Liver (tissue), 9 donors: Measurements from ENCODE around the gene YPEL4. TPM values are rescaled to one million over a fixed set of nuclear protein-coding genes. Genes with fewer than 3 reads are reported as not detected.
A peak's percentile ranks its signal among the peaks of the same experiment; 100 is the strongest.

Experiments used
- DNase-seq: peaks from one replicate; pipeline ENCODE4 v3.0.0-alpha.2; 2017; ENCODE audit warnings: low spot score
- H3K27ac ChIP-seq, 2 donors: one replicate each; pipeline ENCODE4 v1.7.0; 2013; ENCODE audit warnings: inconsistent platforms in 2 of 2, low read length in 2 of 2, control low read depth in 1 of 2, low read depth in 1 of 2, mild to moderate bottlenecking in 1 of 2
- H3K27me3 ChIP-seq, 4 donors: one replicate each; pipeline versions ENCODE4 v1.6.1 to v1.7.0; 2013; ENCODE audit warnings: low read length in 3 of 4, inconsistent platforms in 1 of 4, mild to moderate bottlenecking in 1 of 4, moderate library complexity in 1 of 4; ENCODE audit not compliant: control insufficient read depth in 4 of 4, insufficient read depth in 4 of 4
- H3K36me3 ChIP-seq, 4 donors: one replicate each; pipeline versions ENCODE4 v1.6.1 to v1.7.0; 2013; ENCODE audit warnings: low read length in 3 of 4, mild to moderate bottlenecking in 3 of 4, low read depth in 1 of 4, moderate library complexity in 1 of 4; ENCODE audit not compliant: control insufficient read depth in 4 of 4, insufficient read depth in 3 of 4
- H3K4me1 ChIP-seq, 4 donors: one replicate each; pipeline versions ENCODE4 v1.6.1 to v1.7.0; 2013; ENCODE audit warnings: low read length in 3 of 4, mild to moderate bottlenecking in 3 of 4, moderate library complexity in 1 of 4; ENCODE audit not compliant: control insufficient read depth in 4 of 4, insufficient read depth in 4 of 4
- H3K4me3 ChIP-seq, 3 donors: one replicate each; pipeline versions ENCODE4 v1.6.1 to v1.7.0; 2013; ENCODE audit warnings: low read length in 3 of 3, control low read depth in 1 of 3, low read depth in 1 of 3, mild to moderate bottlenecking in 1 of 3
- H3K9ac ChIP-seq, 2 donors: one replicate each; pipeline ENCODE4 v1.7.0; 2013; ENCODE audit warnings: low read length in 2 of 2, mild to moderate bottlenecking in 2 of 2, moderate library complexity in 2 of 2, control low read depth in 1 of 2, low read depth in 1 of 2
- H3K9me3 ChIP-seq, 4 donors: one replicate each; pipeline versions ENCODE4 v1.6.1 to v1.7.0; 2013; ENCODE audit warnings: low read length in 3 of 4; ENCODE audit not compliant: control insufficient read depth in 4 of 4
- EGR1 ChIP-seq, 2 donors: IDR thresholded peaks; 2 replicates each; pipeline ENCODE4 v1.6.1; 2016 to 2018; ENCODE audit warnings: antibody characterized with exemption in 2 of 2, low read depth in 2 of 2
- FOXA1 ChIP-seq: IDR thresholded peaks from 2 replicates; pipeline ENCODE4 v1.6.1; 2016; ENCODE audit warnings: antibody characterized with exemption
- FOXA2 ChIP-seq: IDR thresholded peaks from 2 replicates; pipeline ENCODE4 v1.6.1; 2016; ENCODE audit warnings: antibody characterized with exemption
- GABPA ChIP-seq, 2 donors: IDR thresholded peaks in 1 of 2; conservative IDR thresholded peaks in 1 of 2; 2 replicates each; pipeline ENCODE4 v1.6.1; 2016; ENCODE audit warnings: antibody characterized with exemption in 2 of 2, mild to moderate bottlenecking in 1 of 2, moderate library complexity in 1 of 2
- HNF4A ChIP-seq, 2 donors: conservative IDR thresholded peaks; 2 replicates each; pipeline ENCODE4 v1.6.1; 2016; ENCODE audit warnings: antibody characterized with exemption in 2 of 2, mild to moderate bottlenecking in 2 of 2
- HNF4G ChIP-seq: IDR thresholded peaks from 2 replicates; pipeline ENCODE4 v1.6.1; 2016; ENCODE audit warnings: antibody characterized with exemption
- JUND ChIP-seq, 2 donors: IDR thresholded peaks; 2 replicates each; pipeline ENCODE4 v1.6.1; 2016; ENCODE audit warnings: antibody characterized with exemption in 2 of 2
- NR2F2 ChIP-seq: IDR thresholded peaks from 2 replicates; pipeline ENCODE4 v1.6.1; 2016; ENCODE audit warnings: antibody characterized with exemption
- RAD21 ChIP-seq, 2 donors: IDR thresholded peaks; 2 replicates each; pipeline ENCODE4 v1.6.1; 2016; ENCODE audit warnings: antibody characterized with exemption in 2 of 2, mild to moderate bottlenecking in 2 of 2
- RXRA ChIP-seq, 2 donors: IDR thresholded peaks; 2 replicates each; pipeline ENCODE4 v1.6.1; 2017 to 2018; ENCODE audit warnings: antibody characterized with exemption in 2 of 2, mild to moderate bottlenecking in 1 of 2
- SP1 ChIP-seq: IDR thresholded peaks from 2 replicates; pipeline ENCODE4 v1.6.1; 2018; ENCODE audit warnings: antibody characterized with exemption, mild to moderate bottlenecking
- TAF1 ChIP-seq: conservative IDR thresholded peaks from 2 replicates; pipeline ENCODE4 v1.6.1; 2016; ENCODE audit warnings: antibody characterized with exemption, mild to moderate bottlenecking
- YY1 ChIP-seq: IDR thresholded peaks from 2 replicates; pipeline ENCODE4 v1.6.1; 2016; ENCODE audit warnings: antibody characterized with exemption, mild to moderate bottlenecking
- WGBS: extraction: QIAGEN DNeasy Blood & Tissue Kit; methylation state at CpG from one replicate; pipeline ENCODE4 v1.1.7; 2013; 5-methylcytosine and 5-hydroxymethylcytosine counted together
- polyA plus RNA-seq, 2 donors: library from polyadenylated mRNA; stranded (reverse) in 1 of 2; unstranded in 1 of 2; fragments of 200-250 nt in 1 of 2; fragments of >200 nt in 1 of 2; fragmentation: Nextera tagmentation in 1 of 2; extraction: Ambion mirVana in 1 of 2; gene quantifications; one replicate each; pipeline versions ENCODE4 v1.2.1 to v1.2.3, GENCODE V29; 2013 to 2015
- total RNA-seq, 2 donors: library from RNA; depleted of rRNA; stranded (reverse); fragments of >200 nt; gene quantifications; one replicate each; pipeline ENCODE4 v1.2.3, GENCODE V29; 2014
- TF ChIP-seq, protein P1 (sequence below): fragments of 150-350 bp; IDR thresholded peaks from 2 replicates; pipeline ENCODE4 v1.5.1; 2017; ENCODE audit warnings: improper control_type of control experiment, low read depth, low read length; ENCODE audit not compliant: missing input control
- TF ChIP-seq, protein P2 (sequence below): IDR thresholded peaks from 2 replicates; pipeline ENCODE4 v1.6.1; 2016; ENCODE audit warnings: antibody characterized with exemption
- TF ChIP-seq, protein P3 (sequence below): IDR thresholded peaks from 2 replicates; pipeline ENCODE4 v1.6.1; 2016; ENCODE audit warnings: antibody characterized with exemption
- TF ChIP-seq, protein P4 (sequence below): IDR thresholded peaks from 2 replicates; pipeline ENCODE4 v1.6.1; 2016; ENCODE audit warnings: antibody characterized with exemption, mild to moderate bottlenecking
- TF ChIP-seq, protein P5 (sequence below): IDR thresholded peaks from 2 replicates; pipeline ENCODE4 v1.6.1; 2016; ENCODE audit warnings: antibody characterized with exemption
- donor health status: healthy.
- donor health status: healthy.
- donor health status: healthy.
- donor health status: healthy.
- donor health status: healthy.

The YPEL4 gene
- total and polyA plus RNA-seq, 4 donors: 0.08 to 19.9 (median 0.22) TPM

DNA sequence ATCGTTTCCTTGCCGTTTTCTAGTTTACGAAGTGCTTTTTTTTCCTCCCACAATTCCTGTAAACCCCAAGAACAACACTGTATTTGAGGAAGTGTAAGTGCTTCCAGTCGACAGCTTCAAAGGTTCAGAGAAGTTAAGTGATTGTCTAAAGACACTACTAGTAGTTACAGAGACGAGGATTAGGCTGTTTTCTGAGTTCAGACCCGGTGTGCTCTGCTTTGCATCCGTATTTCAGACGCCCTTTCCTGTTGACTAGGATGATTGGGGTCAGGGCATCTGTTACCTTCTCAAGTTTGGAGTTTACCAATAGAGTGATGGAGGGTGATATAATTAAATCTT is 8.3 kb upstream of the YPEL4 start:
- H3K4me3 ChIP-seq: peak overlapping the region; percentile 83 to 100 (median 87)
- H3K9me3 ChIP-seq: no peaks in the 10 kb centered on the region
- peaks cover 9 to 25% (median 16%) of the 10 kb centered on the region in 4 donors for H3K36me3 ChIP-seq
- peaks cover 3 to 17% (median 8%) of the 10 kb centered on the region in 4 donors for H3K4me1 ChIP-seq
- WGBS: 1% methylated on average over 8 of the region's 8 CpGs
- TF ChIP-seq RAD21 (IDR thresholded peaks at IDR 0.05) (no peak), HNF4G (no peak), SP1 (no peak), HNF4A (conservative IDR thresholded peaks at IDR 0.05) (no peak), TAF1 (no peak), JUND (IDR thresholded peaks at IDR 0.05) (no peak), NR2F2 (no peak), FOXA1 (no peak), GABPA (IDR thresholded peaks at IDR 0.05 in 1 of 2, conservative IDR thresholded peaks at IDR 0.05 in 1 of 2) (no peak), YY1 (no peak), FOXA2 (no peak), EGR1 (IDR thresholded peaks at IDR 0.05; ENCODE audit: low read depth in 2 of 2) (no peak), RXRA (IDR thresholded peaks at IDR 0.05) (no peak)
- TF ChIP-seq, protein P1, sequence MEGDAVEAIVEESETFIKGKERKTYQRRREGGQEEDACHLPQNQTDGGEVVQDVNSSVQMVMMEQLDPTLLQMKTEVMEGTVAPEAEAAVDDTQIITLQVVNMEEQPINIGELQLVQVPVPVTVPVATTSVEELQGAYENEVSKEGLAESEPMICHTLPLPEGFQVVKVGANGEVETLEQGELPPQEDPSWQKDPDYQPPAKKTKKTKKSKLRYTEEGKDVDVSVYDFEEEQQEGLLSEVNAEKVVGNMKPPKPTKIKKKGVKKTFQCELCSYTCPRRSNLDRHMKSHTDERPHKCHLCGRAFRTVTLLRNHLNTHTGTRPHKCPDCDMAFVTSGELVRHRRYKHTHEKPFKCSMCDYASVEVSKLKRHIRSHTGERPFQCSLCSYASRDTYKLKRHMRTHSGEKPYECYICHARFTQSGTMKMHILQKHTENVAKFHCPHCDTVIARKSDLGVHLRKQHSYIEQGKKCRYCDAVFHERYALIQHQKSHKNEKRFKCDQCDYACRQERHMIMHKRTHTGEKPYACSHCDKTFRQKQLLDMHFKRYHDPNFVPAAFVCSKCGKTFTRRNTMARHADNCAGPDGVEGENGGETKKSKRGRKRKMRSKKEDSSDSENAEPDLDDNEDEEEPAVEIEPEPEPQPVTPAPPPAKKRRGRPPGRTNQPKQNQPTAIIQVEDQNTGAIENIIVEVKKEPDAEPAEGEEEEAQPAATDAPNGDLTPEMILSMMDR: no peak
- TF ChIP-seq, protein P2, sequence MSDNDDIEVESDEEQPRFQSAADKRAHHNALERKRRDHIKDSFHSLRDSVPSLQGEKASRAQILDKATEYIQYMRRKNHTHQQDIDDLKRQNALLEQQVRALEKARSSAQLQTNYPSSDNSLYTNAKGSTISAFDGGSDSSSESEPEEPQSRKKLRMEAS: no peak
- TF ChIP-seq, protein P3, sequence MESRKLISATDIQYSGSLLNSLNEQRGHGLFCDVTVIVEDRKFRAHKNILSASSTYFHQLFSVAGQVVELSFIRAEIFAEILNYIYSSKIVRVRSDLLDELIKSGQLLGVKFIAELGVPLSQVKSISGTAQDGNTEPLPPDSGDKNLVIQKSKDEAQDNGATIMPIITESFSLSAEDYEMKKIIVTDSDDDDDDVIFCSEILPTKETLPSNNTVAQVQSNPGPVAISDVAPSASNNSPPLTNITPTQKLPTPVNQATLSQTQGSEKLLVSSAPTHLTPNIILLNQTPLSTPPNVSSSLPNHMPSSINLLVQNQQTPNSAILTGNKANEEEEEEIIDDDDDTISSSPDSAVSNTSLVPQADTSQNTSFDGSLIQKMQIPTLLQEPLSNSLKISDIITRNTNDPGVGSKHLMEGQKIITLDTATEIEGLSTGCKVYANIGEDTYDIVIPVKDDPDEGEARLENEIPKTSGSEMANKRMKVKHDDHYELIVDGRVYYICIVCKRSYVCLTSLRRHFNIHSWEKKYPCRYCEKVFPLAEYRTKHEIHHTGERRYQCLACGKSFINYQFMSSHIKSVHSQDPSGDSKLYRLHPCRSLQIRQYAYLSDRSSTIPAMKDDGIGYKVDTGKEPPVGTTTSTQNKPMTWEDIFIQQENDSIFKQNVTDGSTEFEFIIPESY: no peak
- TF ChIP-seq, protein P4, sequence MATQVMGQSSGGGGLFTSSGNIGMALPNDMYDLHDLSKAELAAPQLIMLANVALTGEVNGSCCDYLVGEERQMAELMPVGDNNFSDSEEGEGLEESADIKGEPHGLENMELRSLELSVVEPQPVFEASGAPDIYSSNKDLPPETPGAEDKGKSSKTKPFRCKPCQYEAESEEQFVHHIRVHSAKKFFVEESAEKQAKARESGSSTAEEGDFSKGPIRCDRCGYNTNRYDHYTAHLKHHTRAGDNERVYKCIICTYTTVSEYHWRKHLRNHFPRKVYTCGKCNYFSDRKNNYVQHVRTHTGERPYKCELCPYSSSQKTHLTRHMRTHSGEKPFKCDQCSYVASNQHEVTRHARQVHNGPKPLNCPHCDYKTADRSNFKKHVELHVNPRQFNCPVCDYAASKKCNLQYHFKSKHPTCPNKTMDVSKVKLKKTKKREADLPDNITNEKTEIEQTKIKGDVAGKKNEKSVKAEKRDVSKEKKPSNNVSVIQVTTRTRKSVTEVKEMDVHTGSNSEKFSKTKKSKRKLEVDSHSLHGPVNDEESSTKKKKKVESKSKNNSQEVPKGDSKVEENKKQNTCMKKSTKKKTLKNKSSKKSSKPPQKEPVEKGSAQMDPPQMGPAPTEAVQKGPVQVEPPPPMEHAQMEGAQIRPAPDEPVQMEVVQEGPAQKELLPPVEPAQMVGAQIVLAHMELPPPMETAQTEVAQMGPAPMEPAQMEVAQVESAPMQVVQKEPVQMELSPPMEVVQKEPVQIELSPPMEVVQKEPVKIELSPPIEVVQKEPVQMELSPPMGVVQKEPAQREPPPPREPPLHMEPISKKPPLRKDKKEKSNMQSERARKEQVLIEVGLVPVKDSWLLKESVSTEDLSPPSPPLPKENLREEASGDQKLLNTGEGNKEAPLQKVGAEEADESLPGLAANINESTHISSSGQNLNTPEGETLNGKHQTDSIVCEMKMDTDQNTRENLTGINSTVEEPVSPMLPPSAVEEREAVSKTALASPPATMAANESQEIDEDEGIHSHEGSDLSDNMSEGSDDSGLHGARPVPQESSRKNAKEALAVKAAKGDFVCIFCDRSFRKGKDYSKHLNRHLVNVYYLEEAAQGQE: no peak
- TF ChIP-seq, protein P5, sequence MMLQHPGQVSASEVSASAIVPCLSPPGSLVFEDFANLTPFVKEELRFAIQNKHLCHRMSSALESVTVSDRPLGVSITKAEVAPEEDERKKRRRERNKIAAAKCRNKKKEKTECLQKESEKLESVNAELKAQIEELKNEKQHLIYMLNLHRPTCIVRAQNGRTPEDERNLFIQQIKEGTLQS: no peak
- DNase-seq: no peak
- peak overlapping the region; percentile 32 to 75 for H3K27ac ChIP-seq
- H3K27me3 ChIP-seq: no peaks in the 10 kb centered on the region
- H3K9ac ChIP-seq: peak overlapping the region; percentile 56 to 97
